GM06990 (cell line): ENCODE data around the gene BAIAP2L1.

Experiments
- DNase-seq: peaks from one replicate; pipeline ENCODE4 v3.0.0-alpha.2; 2011; ENCODE audit not compliant: insufficient read length; ENCODE audit errors: extremely low read depth
- H3K27me3 ChIP-seq: replicated peaks from 2 replicates; pipeline ENCODE4 v1.6.0; 2011; ENCODE audit warnings: low read length; ENCODE audit not compliant: control insufficient read depth, insufficient read depth
- H3K36me3 ChIP-seq: 2 replicates; pipeline ENCODE4 v1.5.1; 2011; ENCODE audit warnings: low read length; ENCODE audit not compliant: control insufficient read depth, insufficient read depth
- H3K4me3 ChIP-seq: replicated peaks from 2 replicates; pipeline ENCODE4 v1.5.1; 2011; ENCODE audit warnings: low read depth, mild to moderate bottlenecking, control low read depth, low read length
- TF ChIP-seq, protein P1 (sequence below): IDR thresholded peaks from 2 replicates; pipeline ENCODE4 v1.5.1; 2011; ENCODE audit warnings: low read length, control low read depth, mild to moderate bottlenecking, inconsistent platforms; ENCODE audit not compliant: insufficient read depth, poor library complexity, severe bottlenecking

Gene BAIAP2L1

DNA sequence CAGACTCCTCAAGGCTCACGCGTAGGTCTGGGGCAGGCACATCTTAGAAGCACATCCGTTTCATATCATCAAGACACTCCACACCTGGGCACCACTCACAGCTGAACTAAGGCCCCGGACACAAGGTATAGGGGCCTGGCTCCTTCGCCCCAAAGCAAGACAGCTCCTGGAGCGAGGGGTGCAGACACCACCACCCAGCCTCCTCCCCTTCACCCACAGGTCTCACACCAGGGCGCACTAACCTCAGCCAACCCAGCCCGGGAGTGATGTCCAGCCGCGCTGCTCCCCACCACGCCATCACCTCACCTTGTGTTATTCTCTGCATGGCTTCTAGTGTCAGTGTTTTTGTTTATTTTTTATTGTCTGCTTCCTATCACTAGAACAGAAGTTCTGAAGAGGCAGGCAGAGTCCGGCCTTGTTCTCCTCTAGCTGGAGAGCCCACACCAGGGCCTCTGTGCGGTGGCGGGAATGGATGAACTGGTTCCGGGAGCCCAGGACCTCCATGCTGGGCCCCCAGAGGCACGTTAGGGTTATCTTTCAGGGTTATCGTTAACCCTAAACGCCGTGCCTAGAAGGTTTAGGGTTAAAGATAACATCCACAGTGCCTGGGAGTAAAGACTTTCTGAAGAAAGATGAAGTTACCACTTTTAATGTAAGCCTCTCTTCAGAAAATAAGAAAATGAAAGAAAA is 97.6 kb downstream of the BAIAP2L1 start:
- H3K4me3 ChIP-seq: no peak overlapping the region
- TF ChIP-seq, protein P1, sequence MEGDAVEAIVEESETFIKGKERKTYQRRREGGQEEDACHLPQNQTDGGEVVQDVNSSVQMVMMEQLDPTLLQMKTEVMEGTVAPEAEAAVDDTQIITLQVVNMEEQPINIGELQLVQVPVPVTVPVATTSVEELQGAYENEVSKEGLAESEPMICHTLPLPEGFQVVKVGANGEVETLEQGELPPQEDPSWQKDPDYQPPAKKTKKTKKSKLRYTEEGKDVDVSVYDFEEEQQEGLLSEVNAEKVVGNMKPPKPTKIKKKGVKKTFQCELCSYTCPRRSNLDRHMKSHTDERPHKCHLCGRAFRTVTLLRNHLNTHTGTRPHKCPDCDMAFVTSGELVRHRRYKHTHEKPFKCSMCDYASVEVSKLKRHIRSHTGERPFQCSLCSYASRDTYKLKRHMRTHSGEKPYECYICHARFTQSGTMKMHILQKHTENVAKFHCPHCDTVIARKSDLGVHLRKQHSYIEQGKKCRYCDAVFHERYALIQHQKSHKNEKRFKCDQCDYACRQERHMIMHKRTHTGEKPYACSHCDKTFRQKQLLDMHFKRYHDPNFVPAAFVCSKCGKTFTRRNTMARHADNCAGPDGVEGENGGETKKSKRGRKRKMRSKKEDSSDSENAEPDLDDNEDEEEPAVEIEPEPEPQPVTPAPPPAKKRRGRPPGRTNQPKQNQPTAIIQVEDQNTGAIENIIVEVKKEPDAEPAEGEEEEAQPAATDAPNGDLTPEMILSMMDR: no peak
- H3K27me3 ChIP-seq: no peaks in the 10 kb centered on the region
- no peak for DNase-seq
- peaks cover 45% of the 10 kb centered on the region for H3K36me3 ChIP-seq

DNA sequence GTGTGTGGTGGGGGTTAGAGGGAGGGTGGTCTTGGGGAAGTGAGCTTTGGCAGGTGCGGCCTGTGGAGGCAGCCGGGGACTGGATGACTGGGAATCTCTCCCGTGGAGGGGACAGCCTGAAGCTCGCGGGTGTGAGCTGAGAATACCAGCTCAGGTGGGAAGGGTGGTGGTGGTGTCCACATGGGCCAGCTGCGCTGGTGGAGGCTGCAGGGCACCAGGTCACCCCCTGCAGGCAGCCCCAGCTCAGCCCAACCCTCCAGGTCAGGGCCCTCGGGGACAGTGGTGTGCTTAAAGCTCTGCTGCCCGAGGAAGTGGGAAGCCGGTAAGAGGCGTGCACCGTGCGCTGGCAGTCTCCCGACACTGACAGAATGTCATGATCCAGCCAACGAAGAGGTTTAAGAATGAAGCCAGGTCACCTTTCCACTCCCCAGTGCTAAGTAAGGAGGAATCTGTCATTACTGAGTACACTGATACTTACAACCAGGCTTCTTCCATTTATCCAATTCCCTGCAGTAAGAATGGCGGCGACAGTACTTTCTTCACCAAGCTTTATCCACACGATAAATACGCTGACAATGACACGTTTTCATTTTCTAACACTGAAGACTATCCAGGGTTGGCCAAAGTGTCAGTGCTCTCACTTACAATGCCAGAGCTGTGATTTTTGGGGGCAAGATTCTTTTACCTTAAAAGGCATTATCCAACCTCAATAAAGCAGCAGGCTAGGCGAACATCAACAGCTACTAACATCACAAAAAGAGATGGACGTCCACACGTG is 99.0 kb downstream of the BAIAP2L1 start:
- no peak for DNase-seq
- Histone ChIP-seq H3K36me3 (peaks cover 39% of the 10 kb centered on the region), H3K4me3 (no peak overlapping the region), H3K27me3 (no peaks in the 10 kb centered on the region)
- TF ChIP-seq, protein P1: no peak

DNA sequence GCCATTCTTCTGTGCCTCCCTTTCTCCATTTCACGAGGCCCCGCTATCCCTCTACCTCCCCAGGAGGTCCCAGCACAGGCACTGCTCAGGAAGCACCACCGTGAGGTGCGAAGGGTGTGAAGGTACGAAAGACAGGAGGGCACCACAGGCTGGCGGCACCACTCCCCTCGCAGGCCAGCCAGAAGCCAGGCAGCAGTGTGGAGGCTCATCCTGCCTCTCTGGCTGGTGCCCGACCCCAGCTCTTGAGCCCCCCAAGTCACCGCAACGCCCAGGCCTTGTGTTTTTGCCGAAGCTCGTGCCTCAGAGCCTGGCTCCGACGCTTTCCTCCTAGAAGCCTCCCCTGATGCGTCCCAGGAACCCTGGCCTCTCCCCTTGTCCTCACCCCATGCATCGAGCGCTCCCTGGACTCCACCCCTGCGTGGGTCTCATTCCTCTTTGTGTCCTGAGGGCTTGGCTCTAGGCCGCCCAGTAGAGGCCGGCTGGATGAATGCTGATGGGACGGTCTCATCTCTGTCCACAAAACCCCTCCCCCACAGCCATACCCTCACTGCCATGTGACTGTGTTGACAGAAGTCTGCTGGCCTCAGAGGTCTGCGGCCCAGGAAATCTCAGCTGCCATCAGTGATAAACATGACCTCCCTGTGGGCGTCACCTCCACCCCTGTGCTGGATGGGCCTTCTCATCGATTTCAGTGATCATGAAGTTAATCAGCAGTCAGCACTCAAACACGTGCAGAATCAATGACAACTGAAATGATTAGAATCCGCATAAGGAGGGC is 100.1 kb downstream of the BAIAP2L1 start:
- Histone ChIP-seq H3K4me3 (no peak overlapping the region), H3K27me3 (no peaks in the 10 kb centered on the region), H3K36me3 (peaks cover 36% of the 10 kb centered on the region)
- DNase-seq: no peak
- TF ChIP-seq, protein P1: no peak

DNA sequence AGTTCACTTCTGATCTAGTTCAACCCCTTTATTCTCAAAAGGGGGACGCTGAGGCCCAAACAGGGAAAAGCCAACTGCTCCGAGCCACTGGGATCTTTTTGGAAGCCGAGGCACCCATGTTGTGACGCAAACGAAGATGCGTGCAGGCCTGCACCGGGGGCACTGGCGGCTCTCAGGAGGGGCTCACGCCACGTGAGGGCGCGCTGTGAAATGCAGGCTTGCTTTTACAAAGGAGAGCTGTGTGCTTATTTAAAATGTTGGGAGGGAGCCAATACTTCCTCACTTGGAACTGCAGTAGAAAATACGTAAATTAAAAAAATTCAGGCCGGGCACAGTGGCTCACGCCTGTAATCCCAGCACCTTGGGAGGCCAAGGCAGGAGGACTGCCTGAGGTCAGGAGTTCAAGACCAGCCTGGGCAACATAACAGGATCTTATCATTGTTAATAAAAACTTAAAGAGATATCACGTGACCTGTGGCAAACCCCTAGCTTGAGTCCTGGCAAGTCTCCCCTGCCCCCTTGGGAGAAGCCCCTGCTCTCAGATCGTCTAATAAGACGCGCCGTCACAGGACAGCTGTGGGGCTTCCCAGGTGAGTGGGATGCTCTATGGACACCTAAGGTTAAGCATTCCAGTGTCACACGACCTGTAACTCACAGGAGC is 103.1 kb downstream of the BAIAP2L1 start:
- no peaks in the 10 kb centered on the region for H3K27me3 ChIP-seq
- TF ChIP-seq, protein P1: no peak
- DNase-seq: no peak
- H3K36me3 ChIP-seq: peaks cover 30% of the 10 kb centered on the region
- H3K4me3 ChIP-seq: no peak overlapping the region

DNA sequence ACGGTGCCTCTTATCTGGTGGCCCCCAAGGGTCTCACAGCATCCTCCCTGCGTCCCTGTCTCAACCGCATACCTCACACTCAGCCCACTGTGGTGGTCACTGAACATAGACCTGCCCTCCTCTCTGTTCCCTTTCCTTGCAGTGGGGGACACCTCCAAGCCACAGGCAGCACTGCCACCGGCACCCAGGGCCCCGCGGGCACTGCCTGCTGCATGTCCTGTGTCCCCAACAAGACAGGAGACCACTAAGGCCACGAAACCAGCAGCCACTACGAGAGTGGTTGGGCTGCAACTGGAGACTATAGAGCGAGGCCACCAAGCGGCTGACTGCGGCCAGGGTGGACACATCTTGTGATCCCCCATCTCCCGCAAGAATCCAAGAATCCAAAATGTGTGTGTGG is 104.1 kb downstream of the BAIAP2L1 start:
- Histone ChIP-seq H3K4me3 (no peak overlapping the region), H3K36me3 (peaks cover 33% of the 10 kb centered on the region), H3K27me3 (no peaks in the 10 kb centered on the region)
- no peak for DNase-seq
- TF ChIP-seq, protein P1: no peak
